Liver (tissue), 3 donors: ENCODE data around the gene NKX1-2.

Experiments used
- ATF3 ChIP-seq: IDR thresholded peaks from 2 replicates; pipeline ENCODE4 v1.6.1; 2016; ENCODE audit warnings: antibody characterized with exemption
- CTCF ChIP-seq: fragments of 150-350 bp; IDR thresholded peaks from 2 replicates; pipeline ENCODE4 v1.5.1; 2017; ENCODE audit warnings: improper control_type of control experiment, low read depth, low read length; ENCODE audit not compliant: missing input control
- REST ChIP-seq: IDR thresholded peaks from 2 replicates; pipeline ENCODE4 v1.6.1; 2016; ENCODE audit warnings: antibody characterized with exemption, mild to moderate bottlenecking
- YY1 ChIP-seq: IDR thresholded peaks from 2 replicates; pipeline ENCODE4 v1.6.1; 2016; ENCODE audit warnings: antibody characterized with exemption, mild to moderate bottlenecking
- donor health status: healthy.
- donor health status: healthy.

DNA sequence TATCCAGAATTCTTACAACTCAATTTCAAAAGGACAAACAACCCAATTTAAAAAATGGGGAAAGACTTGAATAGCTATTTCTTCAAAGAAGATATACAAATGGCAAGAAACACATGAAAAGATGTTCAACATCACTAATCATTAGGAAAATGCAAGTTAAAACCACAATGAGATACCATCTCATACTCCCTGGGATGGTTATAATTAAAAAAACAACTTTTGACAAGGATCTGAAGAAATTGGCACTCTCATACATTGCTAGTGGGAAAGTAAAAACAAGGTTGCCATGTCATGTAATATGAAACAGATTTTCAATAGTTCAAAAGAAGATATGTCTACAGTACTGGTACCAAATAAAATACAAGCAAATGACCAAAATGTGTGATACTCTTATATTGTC is 40.1 kb downstream of the NKX1-2 start:
- no peak for TF ChIP-seq YY1
- TF ChIP-seq ATF3, result no peak
- no peak for TF ChIP-seq REST
- TF ChIP-seq CTCF, result no peak
